Measurements from ENCODE around the gene AGBL1. TPM values are rescaled to one million over a fixed set of nuclear protein-coding genes. Genes with fewer than 3 reads are reported as not detected.

Gene AGBL1
- total and polyA plus RNA-seq, 2 donors (not counting 3 experiments of a cell fraction or from before 2014, with no cell fraction given): not detected

GRCh38 chr15:86591158-86591557, 511.5 kb downstream of the AGBL1 start:
- H3K79me2 ChIP-seq (ENCODE audit: control insufficient read depth, insufficient read depth, low read length): no peaks in the 10 kb centered on the region
- POLR2A ChIA-PET: no interaction called here
- no peak for FAIRE-seq
- no peaks in the 10 kb centered on the region for H4K20me1 ChIP-seq (replicated peaks; ENCODE audit: control insufficient read depth, extremely low read depth, insufficient read depth, low read length)
- dilution Hi-C loops (cut with MboI; ENCODE audit: extremely low pct_ligation_motif_present, low sequenced_read_pairs): no loop called here
- no peak overlapping the region for H2AFZ ChIP-seq (ENCODE audit: low read depth, low read length)
- H3K36me3 ChIP-seq (ENCODE audit: control insufficient read depth in 2 of 2, extremely low read depth in 1 of 2, insufficient read depth in 2 of 2, low read length in 2 of 2): no peaks in the 10 kb centered on the region
- no TSS peak for BruUV-seq (replicated peaks)
- CTCF ChIA-PET: no interaction called here
- H3K9me3 ChIP-seq (replicated peaks; ENCODE audit: control insufficient read depth, insufficient read depth, low read length): no peaks in the 10 kb centered on the region
- H3K27me3 ChIP-seq (ENCODE audit: control insufficient read depth in 2 of 2, insufficient read depth in 2 of 2, low read length in 2 of 2): no peaks in the 10 kb centered on the region
- H3K9me1 ChIP-seq (replicated peaks; ENCODE audit: control insufficient read depth, extremely low read depth, insufficient read depth, low read length): no peaks in the 10 kb centered on the region
- H3K9ac ChIP-seq (replicated peaks; ENCODE audit: extremely low read depth, insufficient read depth, low read length): no peak overlapping the region
- no peak overlapping the region for H3K4me3 ChIP-seq (replicated peaks in 1 of 3; ENCODE audit: insufficient read depth in 1 of 3, low read depth in 1 of 3, low read length in 3 of 3)
- no peaks in the 10 kb centered on the region for H3K4me1 ChIP-seq (ENCODE audit: control insufficient read depth, extremely low read depth, insufficient read depth, low read length)
- no peak overlapping the region for H3K27ac ChIP-seq (ENCODE audit: insufficient read depth, low read depth, low read length)
- no peak for TF ChIP-seq MYC (IDR thresholded peaks at IDR 0.05; ENCODE audit: low read depth, low read length)
- no peak for TF ChIP-seq MAX (IDR thresholded peaks at IDR 0.05; ENCODE audit: insufficient read depth, insufficient read length)
- no peak for TF ChIP-seq POLR2AphosphoS5 (IDR thresholded peaks at IDR 0.05; ENCODE audit: insufficient read depth, low read depth, low read length)
- TF ChIP-seq GATA2 (IDR thresholded peaks at IDR 0.05; ENCODE audit: insufficient read depth, insufficient read length, low read depth, low read length): no peak
- TF ChIP-seq EZH2 (IDR thresholded peaks at IDR 0.05; ENCODE audit: borderline replicate concordance, low read depth, low read length, severe bottlenecking): no peak
- no peak for TF ChIP-seq FOS (IDR thresholded peaks at IDR 0.05; ENCODE audit: borderline replicate concordance, insufficient read depth, low read length)
- TF ChIP-seq, protein P1, sequence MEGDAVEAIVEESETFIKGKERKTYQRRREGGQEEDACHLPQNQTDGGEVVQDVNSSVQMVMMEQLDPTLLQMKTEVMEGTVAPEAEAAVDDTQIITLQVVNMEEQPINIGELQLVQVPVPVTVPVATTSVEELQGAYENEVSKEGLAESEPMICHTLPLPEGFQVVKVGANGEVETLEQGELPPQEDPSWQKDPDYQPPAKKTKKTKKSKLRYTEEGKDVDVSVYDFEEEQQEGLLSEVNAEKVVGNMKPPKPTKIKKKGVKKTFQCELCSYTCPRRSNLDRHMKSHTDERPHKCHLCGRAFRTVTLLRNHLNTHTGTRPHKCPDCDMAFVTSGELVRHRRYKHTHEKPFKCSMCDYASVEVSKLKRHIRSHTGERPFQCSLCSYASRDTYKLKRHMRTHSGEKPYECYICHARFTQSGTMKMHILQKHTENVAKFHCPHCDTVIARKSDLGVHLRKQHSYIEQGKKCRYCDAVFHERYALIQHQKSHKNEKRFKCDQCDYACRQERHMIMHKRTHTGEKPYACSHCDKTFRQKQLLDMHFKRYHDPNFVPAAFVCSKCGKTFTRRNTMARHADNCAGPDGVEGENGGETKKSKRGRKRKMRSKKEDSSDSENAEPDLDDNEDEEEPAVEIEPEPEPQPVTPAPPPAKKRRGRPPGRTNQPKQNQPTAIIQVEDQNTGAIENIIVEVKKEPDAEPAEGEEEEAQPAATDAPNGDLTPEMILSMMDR (IDR thresholded peaks at IDR 0.05; ENCODE audit: extremely low read depth in 1 of 2, insufficient read depth in 1 of 2, low read depth in 1 of 2, low read length in 2 of 2): no peak
- TF ChIP-seq JUN (IDR thresholded peaks at IDR 0.05; ENCODE audit: borderline replicate concordance, insufficient read depth, insufficient read length, low read depth): no peak
- no peak for TF ChIP-seq POLR2A (IDR thresholded peaks at IDR 0.05; ENCODE audit: low read depth, low read length)
- no peak overlapping the region for H3K4me2 ChIP-seq (ENCODE audit: insufficient read depth, low read length)
- intact Hi-C loops (cut with micrococcal nuclease): no loop called here
- no peak for DNase-seq (ENCODE audit: low read depth, low spot score)

All from endothelial cell of umbilical vein (primary cell).